Measurements from ENCODE around the gene HERPUD1.
"Not testable (repeated sequence)": the region's sequence is repeated elsewhere in the genome, so short reads cannot be mapped to it uniquely, and the experiment has no call there.

The HERPUD1 gene

GRCh38 chr16:56931892-56932720 lies at the start of gene HERPUD1:
Gene HERPUD1 (plus strand): TSS chr16:56932142. CDS start chr16:56932245, 103 bp downstream.
- ATAC-seq (peak; percentile 93), DNase-seq (peak; percentile 100)
- Mint-ChIP-seq H3K27ac (peak within 1 kb of the TSS; percentile 98 to 100), H3K4me1 (peaks cover 41% of the 10 kb centered on the region), H3K27me3 (no peaks in the 10 kb centered on the region), H3K9me3 (no peaks in the 10 kb centered on the region), H3K4me3 (peak within 1 kb of the TSS; percentile 94 to 97)

GRCh38 chr16:56883586-56883985 lies 48.4 kb upstream of the HERPUD1 start:
- H3K27me3 Mint-ChIP-seq = no peaks in the 10 kb centered on the region
- DNase-seq (no peak), ATAC-seq (no peak)
- H3K4me3 Mint-ChIP-seq = no peak overlapping the region
- no peaks in the 10 kb centered on the region for H3K4me1 Mint-ChIP-seq
- H3K9me3 Mint-ChIP-seq = no peaks in the 10 kb centered on the region
- H3K27ac Mint-ChIP-seq = no peak overlapping the region

GRCh38 chr16:56884026-56884582 lies 47.8 kb upstream of the HERPUD1 start:
- H3K27ac Mint-ChIP-seq = no peak overlapping the region
- DNase-seq (no peak), ATAC-seq (peak; percentile 32)
- no peaks in the 10 kb centered on the region for H3K9me3 Mint-ChIP-seq
- H3K4me1 Mint-ChIP-seq = no peaks in the 10 kb centered on the region
- no peaks in the 10 kb centered on the region for H3K27me3 Mint-ChIP-seq
- H3K4me3 Mint-ChIP-seq = no peak overlapping the region

GRCh38 chr16:56884929-56885328 lies 47.0 kb upstream of the HERPUD1 start:
- H3K27me3 Mint-ChIP-seq, H3K4me3 Mint-ChIP-seq, DNase-seq, H3K27ac Mint-ChIP-seq, H3K4me1 Mint-ChIP-seq, ATAC-seq, H3K9me3 Mint-ChIP-seq: not testable (repeated sequence)

GRCh38 chr16:56885446-56886162 lies 46.3 kb upstream of the HERPUD1 start:
- DNase-seq (no peak), ATAC-seq (no peak)
- Mint-ChIP-seq H3K27me3 (no peaks in the 10 kb centered on the region), H3K27ac (peak overlapping the region in 1 of 2 donors; percentile 64), H3K4me1 (no peaks in the 10 kb centered on the region), H3K4me3 (no peak overlapping the region), H3K9me3 (no peaks in the 10 kb centered on the region)

GRCh38 chr16:56886296-56886695 lies 45.6 kb upstream of the HERPUD1 start:
- ATAC-seq (no peak), DNase-seq (no peak)
- H3K27ac Mint-ChIP-seq = no peak overlapping the region
- no peak overlapping the region for H3K4me3 Mint-ChIP-seq
- H3K4me1 Mint-ChIP-seq = no peaks in the 10 kb centered on the region
- no peaks in the 10 kb centered on the region for H3K27me3 Mint-ChIP-seq
- H3K9me3 Mint-ChIP-seq = no peaks in the 10 kb centered on the region

GRCh38 chr16:56886826-56887225 lies 45.1 kb upstream of the HERPUD1 start:
- Mint-ChIP-seq H3K4me1 (no peaks in the 10 kb centered on the region), H3K27ac (no peak overlapping the region), H3K9me3 (no peaks in the 10 kb centered on the region), H3K27me3 (no peaks in the 10 kb centered on the region), H3K4me3 (no peak overlapping the region)
- DNase-seq (no peak), ATAC-seq (no peak)

GRCh38 chr16:56888806-56889205 lies 43.1 kb upstream of the HERPUD1 start:
- H3K4me1 Mint-ChIP-seq = no peaks in the 10 kb centered on the region
- no peak for ATAC-seq

GRCh38 chr16:56889206-56889605 lies 42.7 kb upstream of the HERPUD1 start:
- H3K27me3 Mint-ChIP-seq = no peaks in the 10 kb centered on the region
- no peak for DNase-seq

More at GRCh38 chr16:56888806-56889205, 43.1 kb upstream of the HERPUD1 start:
- H3K27me3 Mint-ChIP-seq = no peaks in the 10 kb centered on the region
- no peaks in the 10 kb centered on the region for H3K9me3 Mint-ChIP-seq
- no peak overlapping the region for H3K4me3 Mint-ChIP-seq
- DNase-seq = no peak
- H3K27ac Mint-ChIP-seq = no peak overlapping the region

GRCh38 chr16:56891685-56892084 lies 40.3 kb upstream of the HERPUD1 start:
- Mint-ChIP-seq H3K4me3 (no peak overlapping the region), H3K4me1 (no peaks in the 10 kb centered on the region), H3K27me3 (no peaks in the 10 kb centered on the region), H3K27ac (no peak overlapping the region), H3K9me3 (no peaks in the 10 kb centered on the region)
- DNase-seq (no peak), ATAC-seq (no peak)

More at GRCh38 chr16:56889206-56889605, 42.7 kb upstream of the HERPUD1 start:
- Mint-ChIP-seq H3K4me1 (no peaks in the 10 kb centered on the region), H3K4me3 (no peak overlapping the region), H3K27ac (no peak overlapping the region), H3K9me3 (no peaks in the 10 kb centered on the region)
- no peak for ATAC-seq

- no peak overlapping the region for H3K27ac Mint-ChIP-seq
- no peaks in the 10 kb centered on the region for H3K27me3 Mint-ChIP-seq
- no peak for ATAC-seq
- DNase-seq = no peak
- no peak overlapping the region for H3K4me3 Mint-ChIP-seq
- H3K4me1 Mint-ChIP-seq = peaks cover 9% of the 10 kb centered on the region
- no peaks in the 10 kb centered on the region for H3K9me3 Mint-ChIP-seq
Observed at GRCh38 chr16:56892705-56893104, 39.2 kb upstream of the HERPUD1 start.

GRCh38 chr16:56894331-56894917 lies 37.5 kb upstream of the HERPUD1 start:
- Mint-ChIP-seq H3K4me3 (no peak overlapping the region), H3K9me3 (no peaks in the 10 kb centered on the region), H3K27me3 (no peaks in the 10 kb centered on the region), H3K27ac (no peak overlapping the region), H3K4me1 (peaks cover 26% of the 10 kb centered on the region)
- ATAC-seq = no peak
- no peak for DNase-seq

- peaks cover 36% of the 10 kb centered on the region for H3K4me1 Mint-ChIP-seq
- DNase-seq (no peak), ATAC-seq (no peak)
- H3K27ac Mint-ChIP-seq = no peak overlapping the region
- H3K9me3 Mint-ChIP-seq = no peaks in the 10 kb centered on the region
- no peak overlapping the region for H3K4me3 Mint-ChIP-seq
- H3K27me3 Mint-ChIP-seq = peaks cover 12% of the 10 kb centered on the region
Observed at GRCh38 chr16:56895813-56896212, 36.1 kb upstream of the HERPUD1 start.

- peaks cover 16% of the 10 kb centered on the region for H3K27me3 Mint-ChIP-seq
- peaks cover 36% of the 10 kb centered on the region for H3K4me1 Mint-ChIP-seq
- no peak overlapping the region for H3K27ac Mint-ChIP-seq
- no peak overlapping the region for H3K4me3 Mint-ChIP-seq
- no peaks in the 10 kb centered on the region for H3K9me3 Mint-ChIP-seq
- no peak for ATAC-seq
- no peak for DNase-seq
Observed at GRCh38 chr16:56896244-56896643, 35.7 kb upstream of the HERPUD1 start.

- peaks cover 36% of the 10 kb centered on the region for H3K4me1 Mint-ChIP-seq
- DNase-seq (no peak), ATAC-seq (no peak)
- peaks cover 25% of the 10 kb centered on the region for H3K27me3 Mint-ChIP-seq
- H3K4me3 Mint-ChIP-seq = no peak overlapping the region
- H3K27ac Mint-ChIP-seq = no peak overlapping the region
- no peaks in the 10 kb centered on the region for H3K9me3 Mint-ChIP-seq
Observed at GRCh38 chr16:56897026-56897799, 34.7 kb upstream of the HERPUD1 start.
